HCT116 (cell line): ENCODE data around the gene KIAA0319L.

Source experiments
- ATF3 ChIP-seq: IDR thresholded peaks from 2 replicates; pipeline ENCODE4 v1.6.1; 2012
- CEBPB ChIP-seq: IDR thresholded peaks from 2 replicates; pipeline ENCODE4 v1.6.1; 2012; ENCODE audit warnings: low read depth
- CTCF ChIP-seq, 3 experiments: fragments of 200-600 bp in 1 of 3; sonication (generic) in 1 of 3; IDR thresholded peaks in 2 of 3; conservative IDR thresholded peaks in 1 of 3; 2 replicates each; pipeline ENCODE4 v1.5.1; 2012 to 2017; ENCODE audit warnings: low read depth in 2 of 3, low read length in 2 of 3, antibody characterized with exemption in 1 of 3, borderline replicate concordance in 1 of 3, control low read depth in 1 of 3, mild to moderate bottlenecking in 1 of 3, mixed read lengths in 1 of 3, mixed run types in 1 of 3, moderate library complexity in 1 of 3; ENCODE audit not compliant: insufficient read depth in 1 of 3
- EZH2 ChIP-seq: fragments of 200-600 bp; sonication (generic); IDR thresholded peaks from 2 replicates; pipeline ENCODE4 v1.6.1; 2017; ENCODE audit warnings: antibody characterized with exemption, mixed run types
- FOSL1 ChIP-seq: IDR thresholded peaks from 2 replicates; pipeline ENCODE4 v1.6.1; 2012; ENCODE audit warnings: low read depth
- JUND ChIP-seq: IDR thresholded peaks from 2 replicates; pipeline ENCODE4 v1.6.1; 2012
- MAX ChIP-seq: IDR thresholded peaks from 2 replicates; pipeline ENCODE4 v1.6.1; 2012
- POLR2A ChIP-seq: IDR thresholded peaks from 2 replicates; pipeline ENCODE4 v1.7.0; 2011; ENCODE audit warnings: borderline replicate concordance; ENCODE audit not compliant: insufficient read depth, insufficient read length; ENCODE audit errors: extremely low read depth
- RAD21 ChIP-seq: IDR thresholded peaks from 2 replicates; pipeline ENCODE4 v1.6.1; 2012; ENCODE audit warnings: low read depth, mild to moderate bottlenecking
- YY1 ChIP-seq: IDR thresholded peaks from 2 replicates; pipeline ENCODE4 v1.6.1; 2011; ENCODE audit warnings: low read length, low read depth, moderate library complexity, mild to moderate bottlenecking; ENCODE audit not compliant: insufficient replicate concordance; ENCODE audit errors: extremely low read depth
- ZFX ChIP-seq: fragments of 450-650 bp; IDR thresholded peaks from 2 replicates; pipeline ENCODE4 v1.6.1; 2017

GRCh38 chr1:35444519-35444774 is 112.8 kb downstream of the KIAA0319L start:
- TF ChIP-seq JUND, result no peak
- no peak for TF ChIP-seq CEBPB
- no peak for TF ChIP-seq POLR2A
- TF ChIP-seq ATF3, result no peak
- TF ChIP-seq CTCF (IDR thresholded peaks at IDR 0.05 in 2 of 3, conservative IDR thresholded peaks at IDR 0.05 in 1 of 3; ENCODE audit: borderline replicate concordance in 1 of 3, insufficient read depth in 1 of 3, low read depth in 2 of 3, low read length in 2 of 3), result no peak
- no peak for TF ChIP-seq MAX
- no peak for TF ChIP-seq RAD21
- no peak for TF ChIP-seq FOSL1
- no peak for TF ChIP-seq EZH2
- no peak for TF ChIP-seq ZFX
- TF ChIP-seq YY1, result no peak
